Measurements from ENCODE around the gene RSPO3.

RSPO3 gene

GRCh38 chr6:127195833-127196232 lies 77.4 kb downstream of the RSPO3 start:
- POLR2A ChIA-PET: no interaction called here
- no peak for TF ChIP-seq CTCF (IDR thresholded peaks at IDR 0.05; ENCODE audit: insufficient read depth, low read length, missing control alignments)
- no peak overlapping the region for H3K4me3 ChIP-seq (ENCODE audit: low read depth, low read length)
- DNase-seq (ENCODE audit: low read depth, low spot score): no peak
- CTCF ChIA-PET: no interaction called here

- ChIA-PET CTCF (no interaction called here), POLR2A (no interaction called here)
- no peak for TF ChIP-seq CTCF (IDR thresholded peaks at IDR 0.05; ENCODE audit: insufficient read depth, low read length, missing control alignments)
- no peak for DNase-seq (ENCODE audit: low read depth, low spot score)
- no peak overlapping the region for H3K4me3 ChIP-seq (ENCODE audit: low read depth, low read length)
Measured at GRCh38 chr6:127198549-127198948, 80.1 kb downstream of the RSPO3 start.

- POLR2A ChIA-PET: no interaction called here
- CTCF ChIA-PET: no interaction called here
- DNase-seq (ENCODE audit: low read depth, low spot score): no peak
- TF ChIP-seq CTCF (IDR thresholded peaks at IDR 0.05; ENCODE audit: insufficient read depth, low read length, missing control alignments): no peak
- H3K4me3 ChIP-seq (ENCODE audit: low read depth, low read length): no peak overlapping the region
Measured at GRCh38 chr6:127199470-127199869, 81.0 kb downstream of the RSPO3 start.

- ChIA-PET POLR2A (no interaction called here), CTCF (interaction anchor here (4.3 kb wide), 1 partner anchor 10 kb away, joined by 18 read pairs; no protein-coding TSS in a partner anchor)
- no peak overlapping the region for H3K4me3 ChIP-seq (ENCODE audit: low read depth, low read length)
- DNase-seq (ENCODE audit: low read depth, low spot score): no peak
- TF ChIP-seq CTCF (IDR thresholded peaks at IDR 0.05; ENCODE audit: insufficient read depth, low read length, missing control alignments): no peak
Measured at GRCh38 chr6:127200114-127200513, 81.6 kb downstream of the RSPO3 start.

GRCh38 chr6:127201321-127201720 lies 82.8 kb downstream of the RSPO3 start:
- TF ChIP-seq CTCF (IDR thresholded peaks at IDR 0.05; ENCODE audit: insufficient read depth, low read length, missing control alignments): no peak
- peak; percentile 44 for DNase-seq (ENCODE audit: low read depth, low spot score)
- ChIA-PET CTCF (interaction anchor here (1.0 to 4.3 kb wide), 4 partner anchors 11 to 1206 kb away, joined by 3 to 18 read pairs (median 4); partner anchors contain the start of gene RNF146), POLR2A (interaction anchor here (0.6 to 1.4 kb wide), 2 partner anchors 9 to 65 kb away, joined by 3 to 6 read pairs; partner anchors contain the start of gene RNF146)
- H3K4me3 ChIP-seq (ENCODE audit: low read depth, low read length): no peak overlapping the region

- ChIA-PET POLR2A (no interaction called here), CTCF (interaction anchor here (1.0 to 4.3 kb wide), 2 partner anchors 12 to 336 kb away, joined by 4 to 18 read pairs; no protein-coding TSS in a partner anchor)
- no peak for TF ChIP-seq CTCF (IDR thresholded peaks at IDR 0.05; ENCODE audit: insufficient read depth, low read length, missing control alignments)
- DNase-seq (ENCODE audit: low read depth, low spot score): no peak
- H3K4me3 ChIP-seq (ENCODE audit: low read depth, low read length): no peak overlapping the region
Measured at GRCh38 chr6:127202676-127203075, 84.2 kb downstream of the RSPO3 start.

All from AG04449 (cell line).